ENCODE data around the gene PCOLCE2.

The PCOLCE2 gene

DNA sequence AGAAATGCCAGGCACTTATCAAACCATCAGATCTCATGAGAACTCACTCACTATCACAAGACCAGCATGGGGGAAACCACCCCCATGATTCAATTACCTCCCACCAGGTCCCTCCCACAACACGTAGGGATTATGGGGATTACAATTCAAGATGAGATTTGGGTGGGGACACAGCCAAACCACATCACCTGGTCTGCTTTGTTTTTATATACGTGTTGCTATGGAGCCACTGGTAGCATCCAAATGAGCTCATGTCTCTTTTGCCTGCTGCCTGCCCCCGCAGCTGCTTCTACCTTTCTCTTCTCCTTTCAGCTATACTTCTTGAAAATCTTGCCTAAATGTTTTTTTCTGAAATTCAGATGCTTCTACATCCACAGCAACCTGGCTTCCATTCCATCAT, 26.8 kb upstream of the PCOLCE2 start:
- H3K36me3 ChIP-seq (replicated peaks in 1 of 2; ENCODE audit: control insufficient read depth in 2 of 2, insufficient read depth in 2 of 2, low read length in 2 of 2): no peaks in the 10 kb centered on the region
- H3K79me1 ChIP-seq (ENCODE audit: low read depth, low read length): no peaks in the 10 kb centered on the region
- no peak overlapping the region for H2BK120ac ChIP-seq (ENCODE audit: low read depth, low read length)
- no peak overlapping the region for H3K9ac ChIP-seq (ENCODE audit: low read depth, low read length, poor library complexity)
- H3K4me1 ChIP-seq (ENCODE audit: control insufficient read depth in 2 of 2, insufficient read depth in 1 of 2, low read depth in 1 of 2, low read length in 2 of 2): peaks cover 0 to 3% of the 10 kb centered on the region in 2 donors
- H3K4me2 ChIP-seq (ENCODE audit: insufficient read depth, low read length, poor library complexity, severe bottlenecking): no peak overlapping the region
- no peak for DNase-seq (ENCODE audit: low spot score)
- no peak overlapping the region for H3K4me3 ChIP-seq (ENCODE audit: low read length in 2 of 2)
- WGBS, 2 donors (ENCODE audit: extremely low coverage in 2 of 2, insufficient read length in 2 of 2, insufficient replicate concordance in 1 of 2): no CpG with 5 or more reads among the region's 3 CpGs
- no peak overlapping the region for H2BK15ac ChIP-seq (ENCODE audit: low read length)
- no peak overlapping the region for H3K14ac ChIP-seq (ENCODE audit: low read length)
- H3K27ac ChIP-seq (replicated peaks; ENCODE audit: low read length): no peak overlapping the region
- H3K23ac ChIP-seq (ENCODE audit: low read depth, low read length, poor library complexity): no peak overlapping the region
- no peak overlapping the region for H3K18ac ChIP-seq (ENCODE audit: low read length)
- no peak overlapping the region for H2BK5ac ChIP-seq (ENCODE audit: low read length)
- no peak overlapping the region for H2AFZ ChIP-seq (ENCODE audit: low read length)
- H2BK12ac ChIP-seq (ENCODE audit: low read length): no peak overlapping the region
- H3K9me3 ChIP-seq (replicated peaks in 1 of 2; ENCODE audit: control insufficient read depth in 2 of 2, insufficient read depth in 1 of 2, low read depth in 1 of 2, low read length in 2 of 2): no peaks in the 10 kb centered on the region
- H3K4ac ChIP-seq (ENCODE audit: low read length): no peak overlapping the region
- H3K27me3 ChIP-seq (ENCODE audit: control insufficient read depth in 3 of 3, insufficient read depth in 3 of 3, low read depth in 1 of 3, low read length in 3 of 3): no peaks in the 10 kb centered on the region
- no peak overlapping the region for H4K8ac ChIP-seq (ENCODE audit: low read depth, low read length)
- no peak overlapping the region for H2AK5ac ChIP-seq (ENCODE audit: low read depth, low read length)
- no peak overlapping the region for H4K91ac ChIP-seq (ENCODE audit: low read depth, low read length, poor library complexity)

DNA sequence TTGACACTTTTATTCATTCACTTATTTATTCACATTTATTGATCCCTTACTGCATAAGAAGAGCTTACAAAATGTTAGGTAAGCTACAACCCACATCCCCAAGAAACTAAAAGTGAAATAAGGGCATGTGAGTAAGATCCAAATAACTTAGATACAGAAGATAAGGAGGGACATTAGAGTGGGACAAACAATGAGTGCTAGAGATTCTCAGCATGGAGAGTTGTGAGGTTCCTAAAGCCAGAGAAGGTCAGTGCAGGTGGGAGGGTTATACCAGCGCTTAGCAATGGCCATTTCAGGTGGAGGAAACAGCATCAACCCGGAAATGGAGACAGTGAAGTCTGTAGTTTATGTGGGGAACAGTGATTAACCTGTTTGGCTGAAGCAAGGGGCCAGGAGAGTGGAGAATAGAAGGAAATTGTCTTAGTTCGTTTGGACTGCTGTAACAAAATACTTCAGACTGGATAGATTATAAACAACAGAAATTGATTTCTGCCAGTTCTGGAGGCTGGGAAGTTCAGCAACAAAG, 25.5 kb upstream of the PCOLCE2 start:
- H3K18ac ChIP-seq (ENCODE audit: low read length): no peak overlapping the region
- H2BK120ac ChIP-seq (ENCODE audit: low read depth, low read length): no peak overlapping the region
- no peaks in the 10 kb centered on the region for H3K9me3 ChIP-seq (replicated peaks in 1 of 2; ENCODE audit: control insufficient read depth in 2 of 2, insufficient read depth in 1 of 2, low read depth in 1 of 2, low read length in 2 of 2)
- no peak overlapping the region for H3K4me2 ChIP-seq (ENCODE audit: insufficient read depth, low read length, poor library complexity, severe bottlenecking)
- H3K14ac ChIP-seq (ENCODE audit: low read length): no peak overlapping the region
- no peaks in the 10 kb centered on the region for H3K27me3 ChIP-seq (ENCODE audit: control insufficient read depth in 3 of 3, insufficient read depth in 3 of 3, low read depth in 1 of 3, low read length in 3 of 3)
- H2AFZ ChIP-seq (ENCODE audit: low read length): no peak overlapping the region
- no peak overlapping the region for H4K91ac ChIP-seq (ENCODE audit: low read depth, low read length, poor library complexity)
- no peaks in the 10 kb centered on the region for H3K36me3 ChIP-seq (replicated peaks in 1 of 2; ENCODE audit: control insufficient read depth in 2 of 2, insufficient read depth in 2 of 2, low read length in 2 of 2)
- peaks cover 0 to 7% of the 10 kb centered on the region in 2 donors for H3K4me1 ChIP-seq (ENCODE audit: control insufficient read depth in 2 of 2, insufficient read depth in 1 of 2, low read depth in 1 of 2, low read length in 2 of 2)
- no peak overlapping the region for H2AK5ac ChIP-seq (ENCODE audit: low read depth, low read length)
- H3K4ac ChIP-seq (ENCODE audit: low read length): no peak overlapping the region
- no peak for DNase-seq (ENCODE audit: low spot score)
- no peak overlapping the region for H3K23ac ChIP-seq (ENCODE audit: low read depth, low read length, poor library complexity)
- no peak overlapping the region for H2BK15ac ChIP-seq (ENCODE audit: low read length)
- no peak overlapping the region for H3K27ac ChIP-seq (replicated peaks; ENCODE audit: low read length)
- H4K8ac ChIP-seq (ENCODE audit: low read depth, low read length): no peak overlapping the region
- H2BK12ac ChIP-seq (ENCODE audit: low read length): no peak overlapping the region
- no peaks in the 10 kb centered on the region for H3K79me1 ChIP-seq (ENCODE audit: low read depth, low read length)
- no peak overlapping the region for H2BK5ac ChIP-seq (ENCODE audit: low read length)
- no peak overlapping the region for H3K4me3 ChIP-seq (ENCODE audit: low read length in 2 of 2)
- no CpG with 5 or more reads among the region's 3 CpGs for WGBS, 2 donors (ENCODE audit: extremely low coverage in 2 of 2, insufficient read length in 2 of 2, insufficient replicate concordance in 1 of 2)
- no peak overlapping the region for H3K9ac ChIP-seq (ENCODE audit: low read depth, low read length, poor library complexity)

DNA sequence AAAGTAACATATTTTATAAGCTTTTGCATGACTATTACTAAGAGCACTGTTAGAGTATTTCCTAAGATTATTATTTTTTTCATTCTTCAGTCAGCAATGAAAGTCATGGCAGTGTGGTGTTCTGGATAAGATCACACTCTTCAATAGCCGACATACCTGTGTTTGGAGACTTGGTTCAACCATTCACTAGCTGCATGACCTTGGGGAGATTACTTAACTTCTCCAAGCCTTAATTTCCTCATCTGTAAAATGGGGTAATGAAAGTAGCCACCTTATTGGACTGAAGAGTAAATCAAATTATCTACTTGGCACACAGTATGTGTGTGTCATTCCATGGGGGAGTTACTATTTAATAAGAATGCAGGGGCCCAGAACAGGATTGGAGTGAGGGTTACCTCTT, 24.5 kb upstream of the PCOLCE2 start:
- Histone ChIP-seq H2AFZ (ENCODE audit: low read length) (no peak overlapping the region), H2BK15ac (ENCODE audit: low read length) (no peak overlapping the region), H3K4me1 (ENCODE audit: control insufficient read depth in 2 of 2, insufficient read depth in 1 of 2, low read depth in 1 of 2, low read length in 2 of 2) (peaks cover 0 to 7% of the 10 kb centered on the region in 2 donors), H3K27ac (replicated peaks; ENCODE audit: low read length) (no peak overlapping the region), H3K14ac (ENCODE audit: low read length) (no peak overlapping the region), H2AK5ac (ENCODE audit: low read depth, low read length) (no peak overlapping the region), H4K8ac (ENCODE audit: low read depth, low read length) (no peak overlapping the region), H3K23ac (ENCODE audit: low read depth, low read length, poor library complexity) (no peak overlapping the region), H2BK120ac (ENCODE audit: low read depth, low read length) (no peak overlapping the region), H3K27me3 (ENCODE audit: control insufficient read depth in 3 of 3, insufficient read depth in 3 of 3, low read depth in 1 of 3, low read length in 3 of 3) (no peaks in the 10 kb centered on the region), H2BK12ac (ENCODE audit: low read length) (no peak overlapping the region), H2BK5ac (ENCODE audit: low read length) (no peak overlapping the region), H3K4ac (ENCODE audit: low read length) (no peak overlapping the region), H3K9me3 (replicated peaks in 1 of 2; ENCODE audit: control insufficient read depth in 2 of 2, insufficient read depth in 1 of 2, low read depth in 1 of 2, low read length in 2 of 2) (no peaks in the 10 kb centered on the region), H3K9ac (ENCODE audit: low read depth, low read length, poor library complexity) (no peak overlapping the region), H3K79me1 (ENCODE audit: low read depth, low read length) (no peaks in the 10 kb centered on the region), H3K4me3 (ENCODE audit: low read length in 2 of 2) (no peak overlapping the region), H4K91ac (ENCODE audit: low read depth, low read length, poor library complexity) (no peak overlapping the region), H3K4me2 (ENCODE audit: insufficient read depth, low read length, poor library complexity, severe bottlenecking) (no peak overlapping the region), H3K18ac (ENCODE audit: low read length) (no peak overlapping the region), H3K36me3 (replicated peaks in 1 of 2; ENCODE audit: control insufficient read depth in 2 of 2, insufficient read depth in 2 of 2, low read length in 2 of 2) (no peaks in the 10 kb centered on the region)
- no peak for DNase-seq (ENCODE audit: low spot score)
- no CpG with 5 or more reads among the region's 1 CpG for WGBS, 2 donors (ENCODE audit: extremely low coverage in 2 of 2, insufficient read length in 2 of 2, insufficient replicate concordance in 1 of 2)

DNA sequence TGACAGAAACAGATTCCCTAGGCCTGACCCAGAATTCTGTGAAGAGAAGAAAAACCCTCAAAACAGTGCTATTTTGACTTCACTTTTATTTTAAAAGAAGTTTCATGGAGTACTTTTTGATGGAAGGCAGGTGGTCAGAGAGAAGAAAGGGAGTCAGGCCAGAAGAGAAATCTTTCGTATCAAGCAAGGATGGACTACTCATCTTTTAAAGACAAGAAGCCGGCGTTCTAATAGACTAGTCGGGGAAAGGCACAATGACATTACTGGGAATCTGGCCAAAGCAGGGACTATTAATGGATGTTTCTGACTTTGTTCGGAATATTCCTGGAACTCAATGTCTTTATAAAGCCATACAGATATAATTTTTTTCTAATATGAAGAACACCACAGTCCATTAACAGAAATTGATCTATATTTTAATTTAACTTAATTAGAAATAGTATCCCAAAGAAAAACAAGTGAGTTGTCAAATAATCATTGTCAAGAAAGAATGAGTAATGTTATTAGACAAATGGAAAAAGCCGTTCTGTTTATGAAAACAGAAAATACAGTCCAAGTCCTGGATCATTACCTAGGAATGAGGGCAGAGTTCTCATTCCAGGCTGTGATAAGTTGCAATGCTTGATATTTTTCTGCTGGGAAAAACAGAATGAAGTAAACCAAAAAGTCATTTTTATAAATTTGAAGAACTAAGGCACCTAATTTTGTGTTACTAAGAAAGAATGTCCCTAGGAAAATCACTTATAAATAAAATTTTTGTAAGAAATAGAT, 23.7 kb upstream of the PCOLCE2 start:
- Histone ChIP-seq H2BK5ac (ENCODE audit: low read length) (no peak overlapping the region), H3K14ac (ENCODE audit: low read length) (no peak overlapping the region), H4K91ac (ENCODE audit: low read depth, low read length, poor library complexity) (no peak overlapping the region), H3K4ac (ENCODE audit: low read length) (no peak overlapping the region), H3K79me1 (ENCODE audit: low read depth, low read length) (no peaks in the 10 kb centered on the region), H2AK5ac (ENCODE audit: low read depth, low read length) (no peak overlapping the region), H2BK15ac (ENCODE audit: low read length) (no peak overlapping the region), H3K18ac (ENCODE audit: low read length) (no peak overlapping the region), H3K9ac (ENCODE audit: low read depth, low read length, poor library complexity) (no peak overlapping the region), H2BK12ac (ENCODE audit: low read length) (no peak overlapping the region), H3K36me3 (replicated peaks in 1 of 2; ENCODE audit: control insufficient read depth in 2 of 2, insufficient read depth in 2 of 2, low read length in 2 of 2) (no peaks in the 10 kb centered on the region), H3K4me2 (ENCODE audit: insufficient read depth, low read length, poor library complexity, severe bottlenecking) (no peak overlapping the region), H2BK120ac (ENCODE audit: low read depth, low read length) (no peak overlapping the region), H4K8ac (ENCODE audit: low read depth, low read length) (no peak overlapping the region), H3K27me3 (ENCODE audit: control insufficient read depth in 3 of 3, insufficient read depth in 3 of 3, low read depth in 1 of 3, low read length in 3 of 3) (no peaks in the 10 kb centered on the region), H3K9me3 (replicated peaks in 1 of 2; ENCODE audit: control insufficient read depth in 2 of 2, insufficient read depth in 1 of 2, low read depth in 1 of 2, low read length in 2 of 2) (no peaks in the 10 kb centered on the region), H3K4me3 (ENCODE audit: low read length in 2 of 2) (no peak overlapping the region), H3K23ac (ENCODE audit: low read depth, low read length, poor library complexity) (no peak overlapping the region), H2AFZ (ENCODE audit: low read length) (no peak overlapping the region), H3K4me1 (ENCODE audit: control insufficient read depth in 2 of 2, insufficient read depth in 1 of 2, low read depth in 1 of 2, low read length in 2 of 2) (peaks cover 0 to 7% of the 10 kb centered on the region in 2 donors), H3K27ac (replicated peaks; ENCODE audit: low read length) (no peak overlapping the region)
- no CpG with 5 or more reads among the region's 6 CpGs for WGBS, 2 donors (ENCODE audit: extremely low coverage in 2 of 2, insufficient read length in 2 of 2, insufficient replicate concordance in 1 of 2)
- DNase-seq (ENCODE audit: low spot score): no peak
